HEK293 (cell line): ENCODE results near the gene SALL1.

Source experiments
- CTCF ChIA-PET: fragments of 350-600 bp; formaldehyde crosslinking; extraction: SDS; loops from one replicate; lab custom pipeline; 2021; ENCODE audit warnings: antibody characterized with exemption; lab: Yijun Ruan, JAX
- POLR2A ChIA-PET: fragments of 300-600 bp; formaldehyde crosslinking; extraction: SDS; loops from one replicate; lab custom pipeline; 2020; ENCODE audit warnings: antibody characterized with exemption, inconsistent platforms; lab: Yijun Ruan, JAX
- H3K27ac ChIP-seq: fragments of 200-500 bp; sonication (Bioruptor generic); 2 replicates; pipeline ENCODE4 v1.5.1; 2014; ENCODE audit warnings: low read depth, low read length, control low read depth, inconsistent platforms; ENCODE audit errors: extremely low read depth
- H3K36me3 ChIP-seq, 2 experiments: fragments of 200-500 bp in 1 of 2; sonication (Bioruptor generic) in 1 of 2; 1 replicate in 1 of 2; 2 replicates in 1 of 2; pipeline ENCODE4 v1.5.1; 2014 to 2017; ENCODE audit warnings: inconsistent platforms in 2 of 2, low read length in 2 of 2; ENCODE audit not compliant: control insufficient read depth in 2 of 2, insufficient read depth in 1 of 2
- H3K4me1 ChIP-seq: fragments of 200-500 bp; sonication (Bioruptor generic); 2 replicates; pipeline ENCODE4 v1.5.1; 2014; ENCODE audit warnings: mild to moderate bottlenecking, low read length, inconsistent platforms; ENCODE audit not compliant: control insufficient read depth, insufficient read depth
- H3K4me3 ChIP-seq: 2 replicates; pipeline ENCODE4 v1.5.1; 2011; ENCODE audit warnings: low read depth, mild to moderate bottlenecking, control low read depth, low read length, moderate library complexity
- H3K9me3 ChIP-seq: fragments of 200-500 bp; sonication (Bioruptor generic); 2 replicates; pipeline ENCODE4 v1.5.1; 2014; ENCODE audit warnings: low read depth, low read length, inconsistent platforms; ENCODE audit not compliant: control insufficient read depth, insufficient read depth
- EGR2 ChIP-seq: fragments of 450-650 bp; formaldehyde crosslinking; IDR thresholded peaks from 2 replicates; pipeline ENCODE4 v1.5.1; 2016; ENCODE audit warnings: low read depth, missing biosample characterization, missing genetic modification characterization
- KLF7 ChIP-seq: fragments of 450-650 bp; formaldehyde crosslinking; IDR thresholded peaks from 2 replicates; pipeline ENCODE4 v1.5.1; 2016; ENCODE audit warnings: missing biosample characterization, missing genetic modification characterization, borderline replicate concordance
- PRDM4 ChIP-seq: fragments of 450-650 bp; formaldehyde crosslinking; IDR thresholded peaks from 2 replicates; pipeline ENCODE4 v1.5.1; 2017; ENCODE audit warnings: missing biosample characterization, missing genetic modification characterization
- RBAK ChIP-seq: fragments of 450-650 bp; formaldehyde crosslinking; IDR thresholded peaks from 2 replicates; pipeline ENCODE4 v1.5.1; 2016; ENCODE audit warnings: missing biosample characterization, missing genetic modification characterization
- SCRT2 ChIP-seq: fragments of 450-650 bp; formaldehyde crosslinking; IDR thresholded peaks from 2 replicates; pipeline ENCODE4 v1.5.1; 2016; ENCODE audit warnings: missing biosample characterization, missing genetic modification characterization
- SP7 ChIP-seq: fragments of 450-650 bp; formaldehyde crosslinking; IDR thresholded peaks from 2 replicates; pipeline ENCODE4 v1.5.1; 2016; ENCODE audit warnings: missing biosample characterization, missing genetic modification characterization
- YY2 ChIP-seq: fragments of 450-650 bp; formaldehyde crosslinking; IDR thresholded peaks from 2 replicates; pipeline ENCODE4 v1.5.1; 2016; ENCODE audit warnings: missing biosample characterization, missing genetic modification characterization
- ZBTB20 ChIP-seq: fragments of 450-650 bp; formaldehyde crosslinking; IDR thresholded peaks from 2 replicates; pipeline ENCODE4 v1.5.1; 2016; ENCODE audit warnings: missing biosample characterization, missing genetic modification characterization
- ZNF112 ChIP-seq: fragments of 450-650 bp; formaldehyde crosslinking; IDR thresholded peaks from 2 replicates; pipeline ENCODE4 v1.5.0; 2017; ENCODE audit warnings: missing biosample characterization, missing genetic modification characterization
- ZNF19 ChIP-seq: fragments of 450-650 bp; formaldehyde crosslinking; IDR thresholded peaks from 2 replicates; pipeline ENCODE4; 2016; ENCODE audit warnings: missing biosample characterization, missing genetic modification characterization, low read depth
- ZNF23 ChIP-seq: fragments of 450-650 bp; formaldehyde crosslinking; IDR thresholded peaks from 2 replicates; pipeline ENCODE4 v1.5.1; 2016; ENCODE audit warnings: missing biosample characterization, missing genetic modification characterization, borderline replicate concordance
- ZNF292 ChIP-seq: fragments of 450-650 bp; formaldehyde crosslinking; IDR thresholded peaks from 2 replicates; pipeline ENCODE4 v1.5.1; 2016; ENCODE audit warnings: low read depth, missing biosample characterization, missing genetic modification characterization, borderline replicate concordance
- ZNF302 ChIP-seq: fragments of 450-650 bp; formaldehyde crosslinking; IDR thresholded peaks from 2 replicates; pipeline ENCODE4 v1.5.1; 2016; ENCODE audit warnings: missing biosample characterization, missing genetic modification characterization, low read depth
- ZNF335 ChIP-seq: fragments of 450-650 bp; formaldehyde crosslinking; conservative IDR thresholded peaks from 2 replicates; pipeline ENCODE4 v1.5.1; 2016; ENCODE audit warnings: missing biosample characterization, missing genetic modification characterization
- ZNF518A ChIP-seq: fragments of 450-650 bp; formaldehyde crosslinking; conservative IDR thresholded peaks from 2 replicates; pipeline ENCODE4 v1.5.1; 2016; ENCODE audit warnings: low read depth, missing biosample characterization, missing genetic modification characterization
- ZNF549 ChIP-seq: fragments of 450-650 bp; IDR thresholded peaks from 2 replicates; pipeline ENCODE4 v1.5.1; 2018; ENCODE audit warnings: missing biosample characterization, missing genetic modification characterization, mild to moderate bottlenecking, inconsistent platforms, moderate library complexity
- ZNF561 ChIP-seq: fragments of 450-650 bp; IDR thresholded peaks from 2 replicates; pipeline ENCODE4 v1.5.1; 2018; ENCODE audit warnings: missing biosample characterization, missing genetic modification characterization, borderline replicate concordance
- ZNF621 ChIP-seq: fragments of 450-650 bp; formaldehyde crosslinking; IDR thresholded peaks from 2 replicates; pipeline ENCODE4 v1.5.1; 2017; ENCODE audit warnings: missing biosample characterization, missing genetic modification characterization
- TF ChIP-seq, protein P1 (sequence below): fragments of 450-650 bp; formaldehyde crosslinking; IDR thresholded peaks from 2 replicates; pipeline ENCODE4 v1.5.1; 2016; ENCODE audit warnings: missing biosample characterization, missing genetic modification characterization
- TF ChIP-seq, protein P2 (sequence below): fragments of 450-650 bp; formaldehyde crosslinking; IDR thresholded peaks from 2 replicates; pipeline ENCODE4 v1.5.1; 2017; ENCODE audit warnings: missing biosample characterization, missing genetic modification characterization
- TF ChIP-seq, protein P3 (sequence below): fragments of 450-650 bp; formaldehyde crosslinking; IDR thresholded peaks from 2 replicates; pipeline ENCODE4 v1.5.1; 2016; ENCODE audit warnings: missing biosample characterization, missing genetic modification characterization
- TF ChIP-seq, protein P4 (sequence below): fragments of 450-650 bp; formaldehyde crosslinking; IDR thresholded peaks from 2 replicates; pipeline ENCODE4; 2016; ENCODE audit warnings: missing biosample characterization, missing genetic modification characterization

The SALL1 gene

GRCh38 chr16:51155820-51156806 lies 5.0 kb upstream of the SALL1 start:
- no peaks in the 10 kb centered on the region for H3K36me3 ChIP-seq
- H3K9me3 ChIP-seq: no peaks in the 10 kb centered on the region
- peak overlapping the region; percentile 21 for H3K4me3 ChIP-seq
- H3K27ac ChIP-seq: peak overlapping the region; percentile 58; the same call in 1 of the 2 replicates
- ChIA-PET CTCF (no interaction called here), POLR2A (no interaction called here)
- H3K4me1 ChIP-seq: peaks cover 8% of the 10 kb centered on the region
- TF ChIP-seq ZNF292 (tag by site-specific recombination) (no peak), SCRT2 (peak; percentile 75), ZNF19 (no peak), ZNF302 (no peak), ZBTB20 (tag by site-specific recombination) (no peak; the same call in 1 of the 2 replicates), YY2 (tag by site-specific recombination) (no peak), ZNF112 (no peak), ZNF23 (tag by site-specific recombination) (no peak), ZNF549 (no peak), ZNF621 (no peak), ZNF561 (tag by site-specific recombination) (no peak), KLF7 (tag by site-specific recombination) (no peak), RBAK (tag by site-specific recombination) (no peak), ZNF335 (tag by site-specific recombination) (peak; percentile 37; the same call in 1 of the 2 replicates), ZNF518A (tag by site-specific recombination) (no peak), EGR2 (no peak), SP7 (tag by site-specific recombination) (no peak), PRDM4 (tag by site-specific recombination) (no peak)
- TF ChIP-seq, protein P1, sequence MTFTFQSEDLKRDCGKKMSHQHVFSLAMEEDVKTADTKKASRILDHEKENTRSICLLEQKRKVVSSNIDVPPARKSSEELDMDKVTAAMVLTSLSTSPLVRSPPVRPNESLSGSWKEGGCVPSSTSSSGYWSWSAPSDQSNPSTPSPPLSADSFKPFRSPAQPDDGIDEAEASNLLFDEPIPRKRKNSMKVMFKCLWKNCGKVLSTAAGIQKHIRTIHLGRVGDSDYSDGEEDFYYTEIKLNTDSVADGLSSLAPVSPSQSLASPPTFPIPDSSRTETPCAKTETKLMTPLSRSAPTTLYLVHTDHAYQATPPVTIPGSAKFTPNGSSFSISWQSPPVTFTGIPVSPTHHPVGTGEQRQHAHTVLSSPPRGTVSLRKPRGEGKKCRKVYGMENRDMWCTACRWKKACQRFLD (tag by site-specific recombination): no peak
- TF ChIP-seq, protein P2, sequence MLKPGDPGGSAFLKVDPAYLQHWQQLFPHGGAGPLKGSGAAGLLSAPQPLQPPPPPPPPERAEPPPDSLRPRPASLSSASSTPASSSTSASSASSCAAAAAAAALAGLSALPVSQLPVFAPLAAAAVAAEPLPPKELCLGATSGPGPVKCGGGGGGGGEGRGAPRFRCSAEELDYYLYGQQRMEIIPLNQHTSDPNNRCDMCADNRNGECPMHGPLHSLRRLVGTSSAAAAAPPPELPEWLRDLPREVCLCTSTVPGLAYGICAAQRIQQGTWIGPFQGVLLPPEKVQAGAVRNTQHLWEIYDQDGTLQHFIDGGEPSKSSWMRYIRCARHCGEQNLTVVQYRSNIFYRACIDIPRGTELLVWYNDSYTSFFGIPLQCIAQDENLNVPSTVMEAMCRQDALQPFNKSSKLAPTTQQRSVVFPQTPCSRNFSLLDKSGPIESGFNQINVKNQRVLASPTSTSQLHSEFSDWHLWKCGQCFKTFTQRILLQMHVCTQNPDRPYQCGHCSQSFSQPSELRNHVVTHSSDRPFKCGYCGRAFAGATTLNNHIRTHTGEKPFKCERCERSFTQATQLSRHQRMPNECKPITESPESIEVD (tag by site-specific recombination): no peak
- TF ChIP-seq, protein P3, sequence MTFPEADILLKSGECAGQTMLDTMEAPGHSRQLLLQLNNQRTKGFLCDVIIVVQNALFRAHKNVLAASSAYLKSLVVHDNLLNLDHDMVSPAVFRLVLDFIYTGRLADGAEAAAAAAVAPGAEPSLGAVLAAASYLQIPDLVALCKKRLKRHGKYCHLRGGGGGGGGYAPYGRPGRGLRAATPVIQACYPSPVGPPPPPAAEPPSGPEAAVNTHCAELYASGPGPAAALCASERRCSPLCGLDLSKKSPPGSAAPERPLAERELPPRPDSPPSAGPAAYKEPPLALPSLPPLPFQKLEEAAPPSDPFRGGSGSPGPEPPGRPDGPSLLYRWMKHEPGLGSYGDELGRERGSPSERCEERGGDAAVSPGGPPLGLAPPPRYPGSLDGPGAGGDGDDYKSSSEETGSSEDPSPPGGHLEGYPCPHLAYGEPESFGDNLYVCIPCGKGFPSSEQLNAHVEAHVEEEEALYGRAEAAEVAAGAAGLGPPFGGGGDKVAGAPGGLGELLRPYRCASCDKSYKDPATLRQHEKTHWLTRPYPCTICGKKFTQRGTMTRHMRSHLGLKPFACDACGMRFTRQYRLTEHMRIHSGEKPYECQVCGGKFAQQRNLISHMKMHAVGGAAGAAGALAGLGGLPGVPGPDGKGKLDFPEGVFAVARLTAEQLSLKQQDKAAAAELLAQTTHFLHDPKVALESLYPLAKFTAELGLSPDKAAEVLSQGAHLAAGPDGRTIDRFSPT (tag by site-specific recombination): peak; percentile 15; the same call in 1 of the 2 replicates
- TF ChIP-seq, protein P4, sequence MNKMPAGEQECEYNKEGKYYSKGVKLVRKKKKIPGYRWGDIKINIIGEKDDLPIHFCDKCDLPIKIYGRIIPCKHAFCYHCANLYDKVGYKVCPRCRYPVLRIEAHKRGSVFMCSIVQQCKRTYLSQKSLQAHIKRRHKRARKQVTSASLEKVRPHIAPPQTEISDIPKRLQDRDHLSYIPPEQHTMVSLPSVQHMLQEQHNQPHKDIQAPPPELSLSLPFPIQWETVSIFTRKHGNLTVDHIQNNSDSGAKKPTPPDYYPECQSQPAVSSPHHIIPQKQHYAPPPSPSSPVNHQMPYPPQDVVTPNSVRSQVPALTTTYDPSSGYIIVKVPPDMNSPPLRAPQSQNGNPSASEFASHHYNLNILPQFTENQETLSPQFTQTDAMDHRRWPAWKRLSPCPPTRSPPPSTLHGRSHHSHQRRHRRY (tag by site-specific recombination): no peak
